Astrocyte (in vitro differentiated cells and primary cell): ENCODE results near the gene SRSF9. TPM values are rescaled to one million over a fixed set of nuclear protein-coding genes. Genes with fewer than 3 reads are reported as not detected.

Source experiments
- DNase-seq: peaks from one replicate; pipeline ENCODE4 v3.0.0-alpha.2; 2010; ENCODE audit warnings: low read depth
- FAIRE-seq: peaks from 2 replicates; lab custom pipeline; 2011; peaks lifted over from hg19 to GRCh38; lab: Jason Lieb, UNC
- H2AFZ ChIP-seq: 2 replicates; pipeline ENCODE4 v1.6.0; 2012; ENCODE audit warnings: low read depth, low read length, inconsistent platforms
- H3K27ac ChIP-seq: 2 replicates; pipeline ENCODE4 v1.5.1; 2011; ENCODE audit warnings: low read depth, low read length, inconsistent platforms
- H3K27me3 ChIP-seq: 2 replicates; pipeline ENCODE4 v1.6.0; 2011; ENCODE audit warnings: low read length, inconsistent platforms; ENCODE audit not compliant: insufficient read depth
- H3K36me3 ChIP-seq: 2 replicates; pipeline ENCODE4 v1.5.1; 2011; ENCODE audit warnings: low read length, inconsistent platforms; ENCODE audit not compliant: insufficient read depth
- H3K4me1 ChIP-seq: 2 replicates; pipeline ENCODE4 v1.5.1; 2011; ENCODE audit warnings: low read length, inconsistent platforms; ENCODE audit not compliant: insufficient read depth
- H3K4me2 ChIP-seq: 2 replicates; pipeline ENCODE4 v1.6.0; 2012; ENCODE audit warnings: low read length, inconsistent platforms
- H3K4me3 ChIP-seq: 2 replicates; pipeline ENCODE4 v1.5.1; 2011; ENCODE audit warnings: low read depth, mild to moderate bottlenecking, low read length, inconsistent platforms; ENCODE audit not compliant: insufficient read depth
- H3K79me2 ChIP-seq: 2 replicates; pipeline ENCODE4 v1.6.0; 2012; ENCODE audit warnings: mild to moderate bottlenecking, low read length, inconsistent platforms; ENCODE audit not compliant: insufficient read depth
- H3K9ac ChIP-seq: 2 replicates; pipeline ENCODE4 v1.6.0; 2012; ENCODE audit warnings: mild to moderate bottlenecking, low read length, inconsistent platforms
- H3K9me3 ChIP-seq: 2 replicates; pipeline ENCODE4 v1.5.1; 2012; ENCODE audit warnings: low read depth, mild to moderate bottlenecking, low read length, inconsistent platforms; ENCODE audit not compliant: insufficient read depth
- H4K20me1 ChIP-seq: 2 replicates; pipeline ENCODE4 v1.6.0; 2012; ENCODE audit warnings: low read length, inconsistent platforms; ENCODE audit not compliant: insufficient read depth
- H3K27ac Mint-ChIP-seq: one replicate; pipeline ENCODE4 v1.8.0; 2021; ENCODE audit warnings: mild to moderate bottlenecking, mixed read lengths; ENCODE audit not compliant: unreplicated experiment
- H3K27me3 Mint-ChIP-seq: one replicate; pipeline ENCODE4 v1.8.0; 2021; ENCODE audit warnings: low read depth, mixed read lengths; ENCODE audit not compliant: unreplicated experiment
- H3K36me3 Mint-ChIP-seq: one replicate; pipeline ENCODE4 v1.8.0; 2021; ENCODE audit warnings: low read depth, mixed read lengths; ENCODE audit not compliant: unreplicated experiment
- H3K4me1 Mint-ChIP-seq: one replicate; pipeline ENCODE4 v1.8.0; 2021; ENCODE audit warnings: low read depth, mixed read lengths; ENCODE audit not compliant: unreplicated experiment
- H3K4me3 Mint-ChIP-seq: one replicate; pipeline ENCODE4 v1.8.0; 2021; ENCODE audit warnings: mild to moderate bottlenecking, moderate library complexity, mixed read lengths; ENCODE audit not compliant: unreplicated experiment
- H3K9me3 Mint-ChIP-seq: one replicate; pipeline ENCODE4 v1.8.0; 2021; ENCODE audit warnings: mild to moderate bottlenecking, mixed read lengths; ENCODE audit not compliant: unreplicated experiment
- CTCF ChIP-seq: IDR thresholded peaks from 2 replicates; pipeline ENCODE4 v1.5.1; 2011; ENCODE audit warnings: low read depth, mild to moderate bottlenecking, inconsistent platforms, low read length, moderate library complexity; ENCODE audit not compliant: insufficient read depth
- EZH2 ChIP-seq: IDR thresholded peaks from 2 replicates; pipeline ENCODE4 v1.6.1; 2012; ENCODE audit warnings: mild to moderate bottlenecking, low read length, inconsistent platforms; ENCODE audit not compliant: insufficient read depth
- total RNA-seq: library from RNA; stranded (reverse); gene quantifications from 2 replicates; pipeline ENCODE4 v1.2.1, GENCODE V29; 2021

SRSF9 gene
- total RNA-seq, 1 donor from 2014 or later: 223 TPM

DNA sequence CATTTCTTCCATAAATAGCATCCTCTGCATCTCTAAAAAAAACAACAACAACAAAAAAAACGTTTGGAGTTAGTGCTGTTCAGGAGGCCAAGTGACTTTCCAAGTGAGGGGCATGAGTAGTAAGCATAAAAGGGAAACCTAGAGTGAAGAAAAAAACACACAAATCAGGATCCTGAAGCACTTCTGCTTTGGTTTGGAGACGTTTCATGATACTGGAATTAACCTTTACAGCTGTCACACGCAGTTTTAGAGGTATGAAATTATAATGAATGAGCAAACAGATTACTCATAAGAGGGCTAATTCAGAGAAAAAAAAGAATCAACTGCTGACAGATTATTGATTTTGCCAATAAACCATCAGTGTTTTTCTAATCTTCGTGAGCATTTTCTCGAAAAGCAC is 3.8 kb downstream of the SRSF9 start:
- DNase-seq (no peak), FAIRE-seq (no peak)
- no peaks in the 10 kb centered on the region for H3K9me3 Mint-ChIP-seq
- Histone ChIP-seq H3K27me3 (no peaks in the 10 kb centered on the region), H4K20me1 (peaks cover 69% of the 10 kb centered on the region), H3K4me1 (peaks cover 9% of the 10 kb centered on the region), H3K9me3 (no peaks in the 10 kb centered on the region), H3K4me3 (no peak overlapping the region), H3K27ac (no peak overlapping the region), H3K36me3 (peaks cover 46% of the 10 kb centered on the region), H3K4me2 (no peak overlapping the region), H3K9ac (no peak overlapping the region), H3K79me2 (peaks cover 79% of the 10 kb centered on the region), H2AFZ (no peak overlapping the region)
- H3K36me3 Mint-ChIP-seq: peaks cover 9% of the 10 kb centered on the region
- H3K27me3 Mint-ChIP-seq: no peaks in the 10 kb centered on the region
- H3K4me1 Mint-ChIP-seq: peaks cover 19% of the 10 kb centered on the region
- H3K4me3 Mint-ChIP-seq: peak overlapping the region; percentile 17
- no peak overlapping the region for H3K27ac Mint-ChIP-seq
- TF ChIP-seq CTCF (no peak), EZH2 (no peak)

DNA sequence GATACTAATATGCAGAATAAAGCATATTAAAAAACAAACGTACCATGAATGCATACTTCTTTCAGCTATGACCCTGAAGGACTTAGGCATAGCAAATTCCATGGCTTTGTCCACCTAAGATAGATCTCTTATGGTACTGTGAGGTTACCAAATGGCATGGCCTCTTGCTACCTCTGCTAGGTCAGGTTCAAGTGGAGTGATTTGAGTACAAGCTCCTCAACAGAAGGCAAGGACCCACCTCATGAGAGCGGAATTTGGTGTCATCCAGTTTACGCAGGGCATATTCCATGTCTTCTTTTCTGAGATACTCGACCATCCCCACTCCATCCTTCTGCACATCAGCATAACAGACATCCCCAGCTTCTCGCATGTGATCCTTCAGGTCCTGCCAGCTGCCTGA is 5.8 kb downstream of the SRSF9 start:
- Histone ChIP-seq H3K27ac (no peak overlapping the region), H3K4me1 (peaks cover 9% of the 10 kb centered on the region), H3K9ac (no peak overlapping the region), H3K4me2 (no peak overlapping the region), H2AFZ (no peak overlapping the region), H3K27me3 (no peaks in the 10 kb centered on the region), H3K4me3 (no peak overlapping the region), H3K9me3 (no peaks in the 10 kb centered on the region), H4K20me1 (peaks cover 73% of the 10 kb centered on the region), H3K36me3 (peaks cover 56% of the 10 kb centered on the region), H3K79me2 (peaks cover 61% of the 10 kb centered on the region)
- DNase-seq (no peak), FAIRE-seq (no peak)
- peak overlapping the region; percentile 47 for H3K27ac Mint-ChIP-seq
- H3K27me3 Mint-ChIP-seq: no peaks in the 10 kb centered on the region
- peaks cover 9% of the 10 kb centered on the region for H3K36me3 Mint-ChIP-seq
- H3K4me1 Mint-ChIP-seq: peaks cover 16% of the 10 kb centered on the region
- no peak overlapping the region for H3K4me3 Mint-ChIP-seq
- TF ChIP-seq CTCF (no peak), EZH2 (no peak)
- no peaks in the 10 kb centered on the region for H3K9me3 Mint-ChIP-seq

DNA sequence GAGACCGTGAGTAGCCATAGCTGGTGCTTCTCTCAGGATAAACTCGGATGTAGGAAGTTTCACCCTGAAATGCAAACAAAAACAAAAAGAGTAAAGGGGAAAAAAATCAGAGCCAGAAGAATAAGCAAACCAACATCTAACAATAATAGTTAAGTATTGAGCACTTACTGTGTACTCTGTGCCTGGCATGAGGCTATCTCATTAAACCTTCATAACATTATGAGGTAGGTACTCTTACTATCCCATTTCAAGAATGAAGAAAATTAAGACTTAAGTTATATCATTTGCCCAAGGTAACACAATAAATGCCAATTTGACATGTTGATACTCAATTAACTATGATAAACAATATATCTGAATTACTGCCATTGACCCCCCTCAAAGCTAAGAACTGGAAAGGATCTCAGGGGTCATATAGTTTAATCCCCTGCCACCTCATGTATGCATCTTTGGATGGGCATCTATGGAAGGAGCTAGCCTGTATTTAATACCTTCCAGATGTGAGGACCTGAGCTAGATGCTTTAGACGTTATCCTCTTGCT is 7.4 kb downstream of the SRSF9 start:
- H3K4me1 ChIP-seq: peaks cover 4% of the 10 kb centered on the region
- H3K36me3 ChIP-seq: peaks cover 64% of the 10 kb centered on the region
- peaks cover 60% of the 10 kb centered on the region for H4K20me1 ChIP-seq
- FAIRE-seq: no peak
- H3K4me2 ChIP-seq: no peak overlapping the region
- H3K9me3 ChIP-seq: no peaks in the 10 kb centered on the region
- H3K4me1 Mint-ChIP-seq: peaks cover 9% of the 10 kb centered on the region
- H3K9me3 Mint-ChIP-seq: no peaks in the 10 kb centered on the region
- H2AFZ ChIP-seq: no peak overlapping the region
- no peak overlapping the region for H3K4me3 ChIP-seq
- H3K27ac ChIP-seq: no peak overlapping the region
- peaks cover 45% of the 10 kb centered on the region for H3K79me2 ChIP-seq
- no peaks in the 10 kb centered on the region for H3K27me3 Mint-ChIP-seq
- no peaks in the 10 kb centered on the region for H3K27me3 ChIP-seq
- H3K36me3 Mint-ChIP-seq: peaks cover 8% of the 10 kb centered on the region
- H3K4me3 Mint-ChIP-seq: no peak overlapping the region
- H3K27ac Mint-ChIP-seq: no peak overlapping the region
- DNase-seq: no peak
- TF ChIP-seq CTCF: no peak
- no peak for TF ChIP-seq EZH2
- peak overlapping the region; percentile 6 for H3K9ac ChIP-seq
